ENCODE data around the gene SPTSSB. TPM values are rescaled to one million over a fixed set of nuclear protein-coding genes. Genes with fewer than 3 reads are reported as not detected.

SPTSSB gene
- total RNA-seq, 4 donors from 2014 or later = 0.41 to 0.48 TPM; not detected in 2

DNA sequence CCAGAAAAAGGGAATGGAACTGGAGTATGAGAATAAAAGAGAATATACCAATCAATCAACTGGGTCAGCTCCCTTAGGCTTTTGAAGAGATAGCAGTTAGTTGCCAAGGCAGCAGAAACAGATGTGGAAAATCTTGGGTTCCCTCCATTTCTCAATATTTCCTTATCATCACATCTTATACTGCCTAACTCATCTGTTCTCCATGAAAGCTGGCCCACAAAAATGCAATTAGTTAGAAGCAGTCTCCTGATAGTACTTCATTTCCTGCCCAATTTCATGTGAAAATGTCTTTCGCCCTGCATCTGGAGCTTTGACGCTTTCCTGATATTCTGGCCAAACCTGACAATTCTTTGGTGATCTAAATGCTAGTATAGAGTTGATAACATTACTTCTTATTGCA, 30.1 kb upstream of the SPTSSB start:
- H3K27me3 ChIP-seq = no peaks in the 10 kb centered on the region
- no peaks in the 10 kb centered on the region for H3K9me3 ChIP-seq
- no peaks in the 10 kb centered on the region for H3K36me3 ChIP-seq
- H3K27ac ChIP-seq = no peak overlapping the region
- in situ Hi-C loops (cut with MboI; ENCODE audit: low pct_ligation_motif_present in 1 of 4, low pct_unique_long_range_greater_than_20kb in 1 of 4, low sequenced_read_pairs in 3 of 4) = loop anchor here in 2 of 4 donors (25.0 kb wide), 1 partner anchor 689 kb away; no protein-coding TSS in a partner anchor
- WGBS, 2 donors (ENCODE audit: low coverage in 1 of 2) = 91 to 92% methylated on average over 2 of the region's 2 CpGs
- no peak overlapping the region for H3K4me3 ChIP-seq
- TF ChIP-seq POLR2AphosphoS5 (IDR thresholded peaks at IDR 0.05) (no peak), EP300 (IDR thresholded peaks at IDR 0.05; ENCODE audit: low read depth) (no peak), POLR2A (IDR thresholded peaks at IDR 0.05) (no peak)
- TF ChIP-seq, protein P1, sequence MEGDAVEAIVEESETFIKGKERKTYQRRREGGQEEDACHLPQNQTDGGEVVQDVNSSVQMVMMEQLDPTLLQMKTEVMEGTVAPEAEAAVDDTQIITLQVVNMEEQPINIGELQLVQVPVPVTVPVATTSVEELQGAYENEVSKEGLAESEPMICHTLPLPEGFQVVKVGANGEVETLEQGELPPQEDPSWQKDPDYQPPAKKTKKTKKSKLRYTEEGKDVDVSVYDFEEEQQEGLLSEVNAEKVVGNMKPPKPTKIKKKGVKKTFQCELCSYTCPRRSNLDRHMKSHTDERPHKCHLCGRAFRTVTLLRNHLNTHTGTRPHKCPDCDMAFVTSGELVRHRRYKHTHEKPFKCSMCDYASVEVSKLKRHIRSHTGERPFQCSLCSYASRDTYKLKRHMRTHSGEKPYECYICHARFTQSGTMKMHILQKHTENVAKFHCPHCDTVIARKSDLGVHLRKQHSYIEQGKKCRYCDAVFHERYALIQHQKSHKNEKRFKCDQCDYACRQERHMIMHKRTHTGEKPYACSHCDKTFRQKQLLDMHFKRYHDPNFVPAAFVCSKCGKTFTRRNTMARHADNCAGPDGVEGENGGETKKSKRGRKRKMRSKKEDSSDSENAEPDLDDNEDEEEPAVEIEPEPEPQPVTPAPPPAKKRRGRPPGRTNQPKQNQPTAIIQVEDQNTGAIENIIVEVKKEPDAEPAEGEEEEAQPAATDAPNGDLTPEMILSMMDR (IDR thresholded peaks at IDR 0.05) = no peak
- no peaks in the 10 kb centered on the region for H3K4me1 ChIP-seq
- no peak for DNase-seq
- intact Hi-C loops (cut with DNase I; ENCODE audit: low total_unique reads) = no loop called here

- DNase-seq = no peak
- no peaks in the 10 kb centered on the region for H3K4me1 ChIP-seq
- no peak overlapping the region for H3K27ac ChIP-seq
- WGBS, 2 donors (ENCODE audit: low coverage in 1 of 2) = 88 to 93% methylated on average over 3 to 4 of the region's 4 CpGs
- H3K9me3 ChIP-seq = no peaks in the 10 kb centered on the region
- TF ChIP-seq EP300 (IDR thresholded peaks at IDR 0.05; ENCODE audit: low read depth) = no peak
- TF ChIP-seq, protein P1 (IDR thresholded peaks at IDR 0.05) = no peak
- TF ChIP-seq POLR2A (IDR thresholded peaks at IDR 0.05) = no peak
- in situ Hi-C loops (cut with MboI; ENCODE audit: low pct_ligation_motif_present in 1 of 4, low pct_unique_long_range_greater_than_20kb in 1 of 4, low sequenced_read_pairs in 3 of 4) = loop anchor here in 2 of 4 donors (25.0 kb wide), 1 partner anchor 688 kb away; no protein-coding TSS in a partner anchor
- H3K36me3 ChIP-seq = no peaks in the 10 kb centered on the region
- H3K4me3 ChIP-seq = no peak overlapping the region
- H3K27me3 ChIP-seq = no peaks in the 10 kb centered on the region
- intact Hi-C loops (cut with DNase I; ENCODE audit: low total_unique reads) = no loop called here
Measured at GRCh38 chr3:161400650-161401049, 29.3 kb upstream of the SPTSSB start.

GRCh38 chr3:161395115-161396012, 24.0 kb upstream of the SPTSSB start:
- in situ Hi-C loops (cut with MboI; ENCODE audit: low pct_ligation_motif_present in 1 of 4, low pct_unique_long_range_greater_than_20kb in 1 of 4, low sequenced_read_pairs in 3 of 4) = no loop called here
- WGBS, 2 donors (ENCODE audit: low coverage in 1 of 2) = 76 to 80% methylated on average over 6 of the region's 6 CpGs

GRCh38 chr3:161393803-161394202, 22.5 kb upstream of the SPTSSB start:
- H3K4me1 ChIP-seq = peaks cover 0 to 6% (median 0%) of the 10 kb centered on the region in 4 donors
- no peaks in the 10 kb centered on the region for H3K9me3 ChIP-seq
- TF ChIP-seq POLR2A (IDR thresholded peaks at IDR 0.05) = no peak
- TF ChIP-seq EP300 (IDR thresholded peaks at IDR 0.05; ENCODE audit: low read depth) = no peak
- TF ChIP-seq, protein P1 (IDR thresholded peaks at IDR 0.05) = no peak
- no peak for TF ChIP-seq POLR2AphosphoS5 (IDR thresholded peaks at IDR 0.05)
- WGBS, 2 donors (ENCODE audit: low coverage in 1 of 2) = 48 to 49% methylated on average over 2 of the region's 2 CpGs
- H3K27ac ChIP-seq = no peak overlapping the region
- H3K36me3 ChIP-seq = no peaks in the 10 kb centered on the region
- no peaks in the 10 kb centered on the region for H3K27me3 ChIP-seq
- in situ Hi-C loops (cut with MboI; ENCODE audit: low pct_ligation_motif_present in 1 of 4, low pct_unique_long_range_greater_than_20kb in 1 of 4, low sequenced_read_pairs in 3 of 4) (no loop called here), intact Hi-C loops (cut with DNase I; ENCODE audit: low total_unique reads) (no loop called here)
- H3K4me3 ChIP-seq = no peak overlapping the region
- DNase-seq = no peak

More at GRCh38 chr3:161395115-161396012, 24.0 kb upstream of the SPTSSB start:
- Histone ChIP-seq H3K27me3 (no peaks in the 10 kb centered on the region), H3K36me3 (no peaks in the 10 kb centered on the region), H3K9me3 (no peaks in the 10 kb centered on the region), H3K4me1 (peaks cover 0 to 6% (median 0%) of the 10 kb centered on the region in 4 donors), H3K27ac (no peak overlapping the region), H3K4me3 (no peak overlapping the region)
- no peak for DNase-seq
- intact Hi-C loops (cut with DNase I; ENCODE audit: low total_unique reads) = no loop called here
- TF ChIP-seq POLR2AphosphoS5 (IDR thresholded peaks at IDR 0.05) (no peak), POLR2A (IDR thresholded peaks at IDR 0.05) (no peak), EP300 (IDR thresholded peaks at IDR 0.05; ENCODE audit: low read depth) (no peak)
- TF ChIP-seq, protein P1 (IDR thresholded peaks at IDR 0.05) = no peak

All from transverse colon (tissue), 4 donors.